Measurements from ENCODE around the gene PARP2.
"Not testable (repeated sequence)": the region's sequence is repeated elsewhere in the genome, so short reads cannot be mapped to it uniquely, and the experiment has no call there.

PARP2 gene

DNA sequence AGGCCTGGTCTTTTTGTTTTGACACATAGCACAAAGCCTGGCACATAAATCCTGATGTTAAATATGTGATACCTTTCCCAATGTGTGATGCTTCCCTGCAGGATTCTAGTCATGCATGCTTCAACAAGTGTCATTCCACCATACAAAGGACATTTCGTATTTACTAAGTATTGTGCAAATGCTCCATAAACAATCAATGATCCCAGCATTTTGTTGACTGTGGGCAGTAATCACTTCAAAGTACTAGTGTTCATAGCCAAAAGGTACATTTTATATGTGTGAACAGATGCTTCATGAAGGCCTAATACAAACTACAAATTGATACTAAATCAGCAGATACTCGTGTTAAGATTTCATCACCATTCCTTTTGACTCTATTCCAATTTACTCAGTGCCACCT lies 14.7 kb upstream of the PARP2 start:
- FAIRE-seq (no peak), DNase-seq (ENCODE audit: insufficient read length) (no peak)
- TF ChIP-seq TAF1 (IDR thresholded peaks at IDR 0.05; ENCODE audit: borderline replicate concordance, low read depth, low read length) (no peak), POLR2A (IDR thresholded peaks at IDR 0.05; ENCODE audit: low read depth, low read length) (no peak), POLR2AphosphoS5 (IDR thresholded peaks at IDR 0.05; ENCODE audit: low read depth, low read length) (no peak)

- FAIRE-seq: no peak
- DNase-seq (ENCODE audit: insufficient read length): no peak
- no peak for TF ChIP-seq POLR2A (IDR thresholded peaks at IDR 0.05; ENCODE audit: low read depth, low read length)
- no peak for TF ChIP-seq TAF1 (IDR thresholded peaks at IDR 0.05; ENCODE audit: borderline replicate concordance, low read depth, low read length)
- no peak for TF ChIP-seq POLR2AphosphoS5 (IDR thresholded peaks at IDR 0.05; ENCODE audit: low read depth, low read length)
These were observed 14.1 kb upstream of the PARP2 start for GRCh38 chr14:20329355-20329754.

DNA sequence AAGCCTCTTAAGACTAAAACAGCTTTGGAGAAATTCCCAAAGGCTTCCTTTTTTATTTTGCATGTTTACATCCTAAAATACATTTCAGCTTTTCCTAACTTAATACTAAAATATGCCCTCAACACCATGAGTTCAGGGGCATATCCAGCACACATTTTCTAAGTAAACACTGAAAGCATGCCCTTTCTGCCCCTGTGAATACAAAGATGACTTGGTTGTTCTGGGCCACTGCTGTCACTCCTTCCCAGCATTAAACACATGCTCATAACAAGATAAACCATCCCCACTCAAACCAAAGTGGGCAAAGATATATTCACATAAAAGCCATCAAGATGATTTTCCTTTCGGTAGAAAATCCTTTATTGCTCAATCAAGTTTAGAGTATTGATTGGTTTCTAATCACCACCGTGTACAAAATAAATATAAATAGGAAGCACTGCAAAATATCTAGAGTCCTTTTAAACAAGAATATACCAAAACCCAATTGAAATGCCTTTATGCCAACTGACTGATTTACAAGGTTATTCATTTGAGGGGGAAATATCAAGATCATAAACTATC lies 12.3 kb upstream of the PARP2 start:
- FAIRE-seq (no peak), DNase-seq (ENCODE audit: insufficient read length) (no peak)
- TF ChIP-seq TAF1 (IDR thresholded peaks at IDR 0.05; ENCODE audit: borderline replicate concordance, low read depth, low read length) (no peak), POLR2A (IDR thresholded peaks at IDR 0.05; ENCODE audit: low read depth, low read length) (no peak), POLR2AphosphoS5 (IDR thresholded peaks at IDR 0.05; ENCODE audit: low read depth, low read length) (no peak)

- FAIRE-seq (no peak), DNase-seq (ENCODE audit: insufficient read length) (no peak)
- TF ChIP-seq POLR2A (IDR thresholded peaks at IDR 0.05; ENCODE audit: low read depth, low read length) (no peak), TAF1 (IDR thresholded peaks at IDR 0.05; ENCODE audit: borderline replicate concordance, low read depth, low read length) (no peak), POLR2AphosphoS5 (IDR thresholded peaks at IDR 0.05; ENCODE audit: low read depth, low read length) (no peak)
These were observed 11.0 kb upstream of the PARP2 start for GRCh38 chr14:20332431-20332787.

- DNase-seq (ENCODE audit: insufficient read length) (peak; percentile 54), FAIRE-seq (peak; percentile 98)
- TF ChIP-seq POLR2A (IDR thresholded peaks at IDR 0.05; ENCODE audit: low read depth, low read length) (peak; percentile 58; the same call in 1 of the 2 replicates), TAF1 (IDR thresholded peaks at IDR 0.05; ENCODE audit: borderline replicate concordance, low read depth, low read length) (no peak), POLR2AphosphoS5 (IDR thresholded peaks at IDR 0.05; ENCODE audit: low read depth, low read length) (0 out of 2 replicates have a peak, but pooled peaks have one; percentile 33)
These were observed 10.5 kb upstream of the PARP2 start, which contains the start of gene CCNB1IP1 for GRCh38 chr14:20332788-20333493. Gene CCNB1IP1, minus strand, starts transcription at chr14:20333279. Its CDS starts 16,756 bp downstream, at chr14:20316523.

DNA sequence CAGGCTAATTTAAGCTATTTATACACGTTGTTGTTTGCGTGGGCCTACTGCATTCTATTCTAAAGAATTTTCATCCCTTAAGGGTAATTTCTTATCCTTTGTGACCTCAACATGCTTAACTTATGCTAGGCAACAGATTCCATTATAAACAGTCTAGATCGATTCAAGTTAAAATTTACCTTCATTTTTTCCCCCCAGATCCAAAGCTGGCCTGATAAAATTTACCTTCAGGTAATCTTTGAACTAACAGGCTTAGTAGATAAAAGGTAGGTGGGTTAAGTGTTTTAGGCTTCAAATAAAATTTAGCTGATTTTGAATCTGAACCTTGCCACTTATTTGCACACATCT lies 10.0 kb upstream of the PARP2 start:
- FAIRE-seq (no peak), DNase-seq (ENCODE audit: insufficient read length) (no peak)
- TF ChIP-seq POLR2AphosphoS5 (IDR thresholded peaks at IDR 0.05; ENCODE audit: low read depth, low read length): no peak
- no peak for TF ChIP-seq TAF1 (IDR thresholded peaks at IDR 0.05; ENCODE audit: borderline replicate concordance, low read depth, low read length)
- no peak for TF ChIP-seq POLR2A (IDR thresholded peaks at IDR 0.05; ENCODE audit: low read depth, low read length)

DNA sequence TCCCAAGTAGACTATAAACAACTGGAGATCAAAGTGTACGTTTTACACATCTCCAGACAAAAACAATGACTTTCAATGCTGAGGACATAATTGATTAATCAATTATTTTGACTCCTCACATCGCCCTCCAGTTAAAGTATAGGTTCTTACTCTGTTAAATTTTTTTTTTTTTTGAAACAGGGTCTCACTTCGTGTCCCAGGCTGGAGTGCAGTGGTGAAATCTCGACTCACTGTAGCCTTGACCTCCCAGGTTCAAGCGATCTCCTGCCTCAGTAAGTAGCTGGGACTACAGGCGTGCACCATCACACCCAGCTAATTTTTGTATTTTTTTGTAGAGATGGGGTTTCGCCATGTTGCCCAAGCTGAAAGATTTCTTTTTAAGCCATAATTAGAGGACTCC lies 9.4 kb upstream of the PARP2 start:
- FAIRE-seq: no peak

DNA sequence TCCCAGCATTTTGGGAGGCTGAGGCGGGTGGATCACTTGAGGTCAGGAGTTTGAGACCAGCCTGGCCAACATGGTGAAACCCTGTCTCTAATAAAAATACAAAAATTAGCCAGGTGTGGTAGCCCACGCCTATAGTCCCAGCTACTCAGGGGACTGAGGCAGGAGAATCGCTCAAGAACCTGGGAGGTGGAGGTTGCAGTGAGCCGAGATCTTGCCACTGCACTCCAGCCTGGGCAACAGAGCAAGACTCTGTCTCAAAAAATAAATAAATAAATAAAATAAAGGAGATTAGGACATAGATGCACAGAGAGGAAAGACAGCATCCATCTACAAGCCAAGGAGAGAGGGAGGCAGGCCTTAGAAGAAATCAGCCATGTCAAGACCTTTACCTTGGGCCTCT lies 2.4 kb upstream of the PARP2 start:
- not testable (repeated sequence) for FAIRE-seq; DNase-seq (ENCODE audit: insufficient read length)

More for the DNA sequence above, 9.4 kb upstream of the PARP2 start:
- TF ChIP-seq POLR2A (IDR thresholded peaks at IDR 0.05; ENCODE audit: low read depth, low read length): no peak
- TF ChIP-seq TAF1 (IDR thresholded peaks at IDR 0.05; ENCODE audit: borderline replicate concordance, low read depth, low read length): no peak
- DNase-seq (ENCODE audit: insufficient read length): no peak

- TF ChIP-seq POLR2AphosphoS5 (IDR thresholded peaks at IDR 0.05; ENCODE audit: low read depth, low read length) (no peak), POLR2A (IDR thresholded peaks at IDR 0.05; ENCODE audit: low read depth, low read length) (no peak)
- DNase-seq (ENCODE audit: insufficient read length) (no peak), FAIRE-seq (no peak)
These were observed 1.8 kb upstream of the PARP2 start for GRCh38 chr14:20341646-20342045.

DNA sequence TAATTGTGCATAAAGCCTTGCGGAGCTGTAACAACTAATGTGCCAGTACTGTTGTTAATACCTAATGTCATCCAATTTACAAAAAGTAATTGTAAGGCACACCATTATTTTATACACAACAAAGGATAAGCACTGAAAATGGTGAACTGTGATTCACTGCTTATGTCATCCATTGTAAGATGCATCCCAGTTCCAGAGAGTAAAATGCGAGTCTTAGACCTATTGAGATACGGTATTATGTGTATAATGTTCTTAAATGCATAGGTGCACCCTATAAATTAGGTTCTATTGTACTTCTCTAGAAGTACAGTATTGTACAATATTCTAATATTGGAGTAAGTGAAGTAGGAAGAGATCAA lies 406 bp downstream of the PARP2 start:
- FAIRE-seq (no peak), DNase-seq (ENCODE audit: insufficient read length) (no peak)
- no peak for TF ChIP-seq POLR2A (IDR thresholded peaks at IDR 0.05; ENCODE audit: low read depth, low read length)
- TF ChIP-seq POLR2AphosphoS5 (IDR thresholded peaks at IDR 0.05; ENCODE audit: low read depth, low read length): no peak
- TF ChIP-seq TAF1 (IDR thresholded peaks at IDR 0.05; ENCODE audit: borderline replicate concordance, low read depth, low read length): no peak

DNA sequence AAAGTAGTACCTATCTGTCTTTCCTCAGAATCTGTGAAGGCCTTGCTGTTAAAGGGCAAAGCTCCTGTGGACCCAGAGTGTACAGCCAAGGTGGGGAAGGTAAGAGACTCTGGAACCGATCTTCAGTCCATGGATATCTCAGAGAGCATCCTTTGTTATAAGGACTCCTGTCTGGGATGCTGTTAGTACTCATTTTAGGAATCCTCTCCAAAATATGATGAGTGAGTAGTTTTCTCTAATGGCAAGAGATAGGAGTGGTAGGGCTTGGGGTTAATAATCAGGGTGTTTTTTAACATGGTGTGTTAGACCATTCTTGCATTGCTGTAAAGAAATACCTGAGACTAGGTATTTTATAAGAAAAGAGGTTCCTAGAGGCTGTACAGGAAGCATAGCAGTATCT lies 1.9 kb downstream of the PARP2 start:
- no peak for TF ChIP-seq POLR2AphosphoS5 (IDR thresholded peaks at IDR 0.05; ENCODE audit: low read depth, low read length)
- TF ChIP-seq TAF1 (IDR thresholded peaks at IDR 0.05; ENCODE audit: borderline replicate concordance, low read depth, low read length): no peak
- TF ChIP-seq POLR2A (IDR thresholded peaks at IDR 0.05; ENCODE audit: low read depth, low read length): no peak
- FAIRE-seq: no peak

DNA sequence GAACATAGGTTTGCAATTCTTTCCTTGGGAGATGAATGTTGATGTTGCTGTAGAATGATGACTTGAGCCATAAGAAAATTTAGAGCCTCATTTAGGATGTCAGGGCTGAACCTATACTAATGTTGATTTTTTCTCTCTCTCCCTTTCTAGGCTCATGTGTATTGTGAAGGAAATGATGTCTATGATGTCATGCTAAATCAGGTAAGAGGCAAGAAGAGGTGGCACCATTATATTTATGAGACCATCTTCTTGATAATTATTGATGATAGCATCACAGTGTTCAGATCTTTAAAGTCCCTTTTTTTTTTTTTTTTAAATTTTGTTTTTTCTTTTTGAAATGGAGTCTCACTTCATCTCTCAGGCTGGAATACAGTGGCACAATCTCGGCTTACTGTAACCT lies 3.3 kb downstream of the PARP2 start:
- FAIRE-seq: no peak
- TF ChIP-seq TAF1 (IDR thresholded peaks at IDR 0.05; ENCODE audit: borderline replicate concordance, low read depth, low read length): no peak
- no peak for TF ChIP-seq POLR2AphosphoS5 (IDR thresholded peaks at IDR 0.05; ENCODE audit: low read depth, low read length)
- TF ChIP-seq POLR2A (IDR thresholded peaks at IDR 0.05; ENCODE audit: low read depth, low read length): no peak

More for the DNA sequence above, 1.9 kb downstream of the PARP2 start:
- no peak for DNase-seq (ENCODE audit: insufficient read length)

More for the DNA sequence above, 3.3 kb downstream of the PARP2 start:
- no peak for DNase-seq (ENCODE audit: insufficient read length)
